Activated naive CD8-positive, alpha-beta T cell (primary cell): ENCODE data around the gene GPR156.
"Not testable (repeated sequence)": the region's sequence is repeated elsewhere in the genome, so short reads cannot be mapped to it uniquely, and the experiment has no call there.

Experiments
- H3K27ac Mint-ChIP-seq: one replicate; pipeline ENCODE4 v1.8.0; 2021; ENCODE audit warnings: mixed read lengths
- H3K27me3 Mint-ChIP-seq: one replicate; pipeline ENCODE4 v1.8.0; 2021; ENCODE audit warnings: mixed read lengths
- H3K36me3 Mint-ChIP-seq: one replicate; pipeline ENCODE4 v1.8.0; 2021; ENCODE audit warnings: mixed read lengths
- H3K4me1 Mint-ChIP-seq: one replicate; pipeline ENCODE4 v1.8.0; 2021; ENCODE audit warnings: low read depth, mixed read lengths
- H3K4me3 Mint-ChIP-seq: one replicate; pipeline ENCODE4 v1.8.0; 2021; ENCODE audit warnings: mild to moderate bottlenecking, mixed read lengths
- H3K9me3 Mint-ChIP-seq: one replicate; pipeline ENCODE4 v1.8.0; 2021; ENCODE audit warnings: low read depth, mixed read lengths

GPR156 gene

DNA sequence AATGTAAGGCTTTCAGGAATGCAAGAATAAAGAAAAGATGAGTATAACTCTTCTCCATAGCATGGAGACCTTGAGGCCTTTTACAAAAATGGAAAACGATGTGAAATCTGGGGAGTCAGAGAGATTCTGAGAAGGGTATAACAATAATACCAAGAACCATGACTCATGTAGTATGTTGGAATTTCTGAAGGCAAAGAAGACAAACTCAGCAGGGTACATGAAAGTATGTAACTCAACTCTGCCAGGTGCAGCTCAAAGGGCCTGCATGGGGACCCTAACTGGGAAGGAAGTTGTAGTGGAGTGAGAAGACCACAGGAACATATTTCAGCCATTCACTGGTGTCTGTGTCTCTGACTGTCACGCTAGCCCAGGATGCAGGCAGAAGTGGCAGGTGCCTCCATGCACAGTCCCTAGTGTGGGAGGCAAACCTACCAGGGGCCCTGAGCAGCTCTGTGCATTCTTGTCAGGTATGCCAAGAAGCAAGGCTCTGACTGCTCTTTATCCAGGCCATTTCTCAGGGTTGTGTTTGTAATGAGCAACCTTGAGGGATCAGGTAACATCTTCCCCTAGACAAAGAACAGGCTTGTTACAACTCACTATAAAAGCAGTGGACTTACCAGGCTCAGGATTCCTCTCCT lies 57.2 kb downstream of the GPR156 start:
- no peaks in the 10 kb centered on the region for H3K4me1 Mint-ChIP-seq
- H3K4me3 Mint-ChIP-seq: no peak overlapping the region
- peaks cover 11% of the 10 kb centered on the region for H3K27me3 Mint-ChIP-seq
- H3K36me3 Mint-ChIP-seq: no peaks in the 10 kb centered on the region
- no peak overlapping the region for H3K27ac Mint-ChIP-seq
- H3K9me3 Mint-ChIP-seq: no peaks in the 10 kb centered on the region

DNA sequence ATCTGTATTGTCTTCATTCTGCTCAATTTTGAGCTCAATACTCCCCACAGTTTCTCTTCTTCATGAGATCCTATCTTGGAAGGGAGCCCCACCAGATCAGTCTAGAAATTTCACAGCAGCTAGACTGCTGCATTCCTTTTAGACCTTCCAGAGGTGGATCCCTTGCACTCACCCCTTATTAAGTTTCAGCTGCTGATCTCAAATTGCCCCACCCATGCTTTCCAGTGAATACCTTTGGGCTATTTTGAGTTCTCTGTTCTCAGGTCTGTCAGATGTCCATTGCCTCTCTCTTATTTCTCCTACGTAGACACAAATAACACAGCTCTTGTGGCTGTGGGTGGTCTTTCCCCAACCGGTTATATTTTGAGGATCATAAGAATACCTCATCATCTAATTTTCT lies 60.8 kb downstream of the GPR156 start:
- Mint-ChIP-seq H3K4me3 (no peak overlapping the region), H3K27me3 (peaks cover 11% of the 10 kb centered on the region), H3K4me1 (no peaks in the 10 kb centered on the region), H3K9me3 (no peaks in the 10 kb centered on the region), H3K36me3 (peaks cover 5% of the 10 kb centered on the region), H3K27ac (no peak overlapping the region)

DNA sequence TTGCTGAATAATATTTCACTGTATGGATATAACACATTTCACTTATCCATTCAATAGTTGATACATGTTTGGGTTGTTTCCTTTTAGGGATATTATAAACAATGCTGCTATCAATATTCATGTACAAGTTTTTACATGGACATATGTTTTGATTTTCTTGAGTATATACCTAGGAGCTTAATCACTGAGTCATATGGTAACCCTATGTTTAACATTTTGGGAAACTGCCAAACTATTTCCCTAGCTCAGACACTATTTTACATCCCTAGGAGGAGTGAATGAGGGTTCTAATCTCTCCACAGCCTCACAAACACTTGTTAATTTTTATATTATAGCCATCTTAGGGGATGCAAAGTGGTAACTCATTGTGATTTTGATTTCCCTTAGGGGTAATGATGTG lies 66.0 kb downstream of the GPR156 start:
- Mint-ChIP-seq H3K9me3 (no peaks in the 10 kb centered on the region), H3K36me3 (peaks cover 5% of the 10 kb centered on the region), H3K4me1 (no peaks in the 10 kb centered on the region), H3K27ac (no peak overlapping the region), H3K27me3 (peaks cover 1% of the 10 kb centered on the region), H3K4me3 (no peak overlapping the region)

DNA sequence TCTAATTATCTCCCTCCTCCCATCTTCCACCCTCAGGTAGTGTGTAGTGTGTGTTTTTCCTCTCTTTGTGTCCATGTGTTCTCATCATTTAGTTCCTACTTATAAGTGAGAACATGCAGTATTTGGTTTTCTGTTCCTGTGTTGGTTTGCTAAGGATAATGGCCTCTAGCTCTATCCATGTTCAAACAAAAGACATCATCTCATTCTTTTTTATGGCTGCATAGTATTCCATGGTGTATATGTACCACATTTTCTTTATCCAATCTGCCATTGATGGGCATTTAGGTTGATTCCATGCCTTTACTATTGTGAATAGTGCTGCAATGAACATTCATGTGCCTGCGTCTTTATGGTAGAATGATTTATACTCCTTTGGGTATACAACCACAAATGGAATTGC lies 68.4 kb downstream of the GPR156 start:
- not testable (repeated sequence) for H3K4me3 Mint-ChIP-seq, H3K27ac Mint-ChIP-seq, H3K36me3 Mint-ChIP-seq, H3K27me3 Mint-ChIP-seq, H3K9me3 Mint-ChIP-seq, H3K4me1 Mint-ChIP-seq

DNA sequence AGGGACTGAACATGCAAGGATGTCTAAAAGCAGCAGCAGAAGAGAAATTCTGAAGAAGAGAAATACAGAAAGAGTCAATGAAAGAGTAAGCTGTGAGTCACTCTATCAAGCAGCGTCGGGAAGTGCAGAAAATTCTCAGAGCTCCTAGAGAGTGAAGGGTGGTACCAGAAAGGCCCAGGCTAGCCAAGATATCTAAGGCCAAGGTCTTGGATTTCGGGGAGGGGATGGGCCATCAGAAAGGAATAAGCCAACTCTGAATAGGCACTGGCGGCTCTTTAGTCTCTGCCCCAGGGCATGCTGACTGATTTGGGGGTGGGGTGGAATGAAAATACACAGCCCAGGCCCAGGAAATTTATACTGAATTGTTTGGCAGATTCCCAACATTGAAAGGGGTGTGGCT lies 70.8 kb downstream of the GPR156 start:
- Mint-ChIP-seq H3K9me3 (no peaks in the 10 kb centered on the region), H3K27ac (no peak overlapping the region), H3K4me1 (no peaks in the 10 kb centered on the region), H3K36me3 (no peaks in the 10 kb centered on the region), H3K4me3 (no peak overlapping the region), H3K27me3 (peaks cover 8% of the 10 kb centered on the region)

DNA sequence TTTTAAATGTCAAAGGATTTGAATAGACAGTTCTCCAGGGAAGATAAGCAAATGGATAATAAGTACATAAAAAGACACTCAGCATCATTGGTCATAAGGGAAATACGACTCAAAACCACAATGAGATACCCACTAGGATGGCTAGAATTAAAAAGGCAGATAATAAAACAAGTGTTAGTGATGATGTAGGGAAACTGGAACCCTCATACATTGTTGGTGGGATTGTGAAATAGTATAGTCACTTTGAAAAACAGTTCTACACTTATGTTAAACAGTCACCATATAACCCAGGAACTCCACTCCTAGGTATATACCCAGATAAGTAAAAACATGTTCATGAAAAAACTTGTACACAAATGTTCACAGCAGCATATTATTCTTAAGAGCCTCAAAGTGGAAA lies 72.5 kb downstream of the GPR156 start:
- Mint-ChIP-seq H3K4me1 (no peaks in the 10 kb centered on the region), H3K36me3 (no peaks in the 10 kb centered on the region), H3K27ac (no peak overlapping the region), H3K27me3 (peaks cover 10% of the 10 kb centered on the region), H3K4me3 (no peak overlapping the region), H3K9me3 (no peaks in the 10 kb centered on the region)

DNA sequence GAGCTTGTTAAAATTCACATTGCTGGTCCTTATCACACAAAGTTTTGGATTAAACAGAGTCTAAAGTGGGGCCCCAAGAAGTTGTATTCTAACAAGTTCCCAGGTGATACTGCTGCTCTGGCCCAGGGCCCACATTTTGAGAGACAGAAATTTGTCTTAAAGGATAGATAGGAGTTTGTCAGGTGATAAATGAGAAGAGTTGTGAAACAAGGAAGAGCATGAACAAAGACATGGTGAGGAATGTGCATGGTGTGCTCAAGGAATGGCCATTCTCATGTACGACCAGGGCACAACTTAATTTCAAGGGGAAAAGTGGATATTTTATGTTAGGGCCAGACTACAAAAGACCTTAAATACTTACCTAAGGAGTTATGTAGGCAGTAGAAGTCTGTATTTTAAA lies 75.6 kb downstream of the GPR156 start:
- Mint-ChIP-seq H3K36me3 (no peaks in the 10 kb centered on the region), H3K27me3 (peaks cover 11% of the 10 kb centered on the region), H3K4me3 (no peak overlapping the region), H3K27ac (no peak overlapping the region), H3K4me1 (no peaks in the 10 kb centered on the region), H3K9me3 (no peaks in the 10 kb centered on the region)

DNA sequence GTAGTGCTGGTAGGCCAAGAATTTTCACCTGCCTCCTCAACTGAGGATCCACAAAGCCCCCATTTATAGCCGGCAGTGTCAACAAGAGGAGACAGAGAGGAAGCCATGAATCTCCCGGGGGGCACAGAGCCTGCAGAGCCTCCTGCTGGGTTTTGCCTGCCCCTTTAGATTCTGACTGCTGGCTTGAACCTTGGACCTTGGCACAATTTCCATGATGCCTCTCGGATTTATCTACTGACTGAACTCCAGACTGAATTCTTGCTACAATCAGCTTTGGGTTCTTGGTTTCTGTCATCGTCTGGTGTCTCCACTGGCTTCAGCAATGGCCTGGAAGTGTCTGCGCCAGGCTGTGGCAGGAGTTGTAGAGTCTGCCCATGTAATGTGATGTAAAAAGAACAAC lies 80.7 kb downstream of the GPR156 start:
- peaks cover 4% of the 10 kb centered on the region for H3K27me3 Mint-ChIP-seq
- no peaks in the 10 kb centered on the region for H3K9me3 Mint-ChIP-seq
- no peak overlapping the region for H3K4me3 Mint-ChIP-seq

DNA sequence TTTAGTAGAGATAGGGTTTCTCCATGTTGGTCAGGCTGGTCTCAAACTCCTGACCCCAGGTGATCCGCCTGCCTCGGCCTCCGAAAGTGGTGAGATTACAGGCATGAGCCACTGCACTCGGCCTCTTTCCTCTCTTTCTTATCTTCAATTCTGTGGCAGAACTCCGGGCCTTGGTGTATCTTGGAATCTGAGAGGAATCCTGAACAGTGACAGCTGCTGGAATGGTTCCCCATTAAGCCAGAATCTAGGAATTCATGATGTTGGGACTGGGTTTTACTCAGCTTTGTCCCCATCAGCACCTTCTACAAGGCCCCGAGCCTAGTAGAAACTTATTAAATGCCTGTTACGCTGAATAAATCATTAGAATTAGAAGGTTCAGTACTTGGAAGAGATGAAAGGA lies 81.4 kb downstream of the GPR156 start:
- Mint-ChIP-seq H3K4me3 (no peak overlapping the region), H3K4me1 (no peaks in the 10 kb centered on the region), H3K27ac (no peak overlapping the region), H3K36me3 (no peaks in the 10 kb centered on the region), H3K9me3 (no peaks in the 10 kb centered on the region), H3K27me3 (peaks cover 3% of the 10 kb centered on the region)

More for the DNA sequence above, 80.7 kb downstream of the GPR156 start:
- H3K27ac Mint-ChIP-seq: no peak overlapping the region
- no peaks in the 10 kb centered on the region for H3K4me1 Mint-ChIP-seq
- H3K36me3 Mint-ChIP-seq: no peaks in the 10 kb centered on the region

DNA sequence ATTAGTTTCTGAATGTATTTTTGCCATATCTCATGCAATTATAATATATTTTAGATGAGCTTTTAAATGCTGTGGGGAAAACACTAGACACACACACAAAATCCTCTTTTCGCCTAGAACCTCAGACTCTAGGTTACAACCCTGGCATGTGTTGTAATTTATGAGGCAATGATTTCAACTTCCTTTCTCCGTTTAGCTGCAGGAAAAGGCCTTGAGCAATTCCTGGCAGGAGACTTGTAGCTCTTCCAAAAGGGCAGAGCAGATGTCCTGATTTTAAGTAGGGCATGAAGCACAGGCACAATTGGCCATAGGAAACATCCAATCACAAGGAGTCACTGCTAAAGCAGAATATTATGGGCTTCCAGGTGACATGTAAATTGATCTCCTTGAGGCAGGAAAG lies 82.0 kb downstream of the GPR156 start:
- Mint-ChIP-seq H3K36me3 (no peaks in the 10 kb centered on the region), H3K27me3 (peaks cover 1% of the 10 kb centered on the region), H3K9me3 (no peaks in the 10 kb centered on the region), H3K27ac (no peak overlapping the region), H3K4me1 (no peaks in the 10 kb centered on the region), H3K4me3 (no peak overlapping the region)

DNA sequence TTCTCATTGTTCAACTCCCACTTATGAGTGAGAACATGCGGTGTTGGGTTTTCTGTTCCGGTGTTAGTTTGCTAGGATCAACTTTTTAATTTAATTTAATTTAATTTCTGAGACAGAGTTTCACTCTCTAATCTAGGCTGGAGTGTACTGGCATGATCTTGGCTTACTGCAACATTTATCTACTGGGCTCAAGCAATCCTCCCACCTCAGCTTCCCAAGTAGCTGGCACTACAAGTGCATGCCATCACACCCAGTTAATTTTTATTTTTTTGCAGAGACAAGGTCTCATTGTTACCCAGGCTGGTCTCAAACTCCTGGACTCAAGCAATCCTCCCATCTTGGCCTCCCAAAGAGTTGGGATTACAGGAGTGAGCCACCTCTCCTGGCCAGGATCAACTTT lies 82.7 kb downstream of the GPR156 start:
- H3K36me3 Mint-ChIP-seq: no peaks in the 10 kb centered on the region
- H3K4me3 Mint-ChIP-seq: no peak overlapping the region
- no peaks in the 10 kb centered on the region for H3K4me1 Mint-ChIP-seq
- no peaks in the 10 kb centered on the region for H3K9me3 Mint-ChIP-seq
- H3K27me3 Mint-ChIP-seq: peaks cover 1% of the 10 kb centered on the region
- H3K27ac Mint-ChIP-seq: no peak overlapping the region

DNA sequence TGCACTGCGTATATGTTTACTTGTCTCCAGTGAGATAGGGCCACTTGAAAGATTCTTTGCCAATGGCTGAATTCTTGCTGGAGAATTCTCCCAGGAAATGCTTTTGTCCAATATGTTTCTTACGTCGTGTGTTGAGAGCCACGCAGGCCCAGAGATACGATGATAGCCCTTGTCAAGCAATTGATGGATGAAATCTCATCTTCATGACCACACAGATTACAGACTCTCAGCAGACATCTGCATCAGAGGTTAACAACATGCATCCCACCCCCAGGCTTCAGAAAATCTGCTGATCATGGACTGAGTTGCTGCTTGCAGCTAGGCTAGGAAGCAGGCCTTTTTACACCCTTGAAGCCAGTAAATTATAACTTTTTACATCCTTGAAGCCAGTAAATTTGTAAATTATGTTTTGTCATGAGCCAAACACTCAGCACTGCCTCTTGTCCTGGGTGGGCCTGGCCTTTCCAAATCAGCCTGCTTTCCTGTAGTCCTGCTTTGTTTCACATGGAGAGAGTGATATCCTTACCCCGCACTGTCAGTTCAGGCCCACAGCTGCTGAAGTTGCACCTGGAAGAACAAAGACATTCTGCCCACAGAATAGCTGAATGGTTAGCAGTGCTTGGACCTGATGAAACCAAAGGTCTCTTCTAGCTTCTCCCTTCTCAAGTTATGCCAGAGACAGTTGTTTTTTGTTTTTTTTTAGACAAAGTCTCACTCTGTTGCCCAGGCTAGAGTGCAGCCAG lies 84.4 kb downstream of the GPR156 start:
- Mint-ChIP-seq H3K27me3 (no peaks in the 10 kb centered on the region), H3K9me3 (no peaks in the 10 kb centered on the region), H3K4me1 (no peaks in the 10 kb centered on the region), H3K27ac (no peak overlapping the region), H3K36me3 (no peaks in the 10 kb centered on the region), H3K4me3 (no peak overlapping the region)

DNA sequence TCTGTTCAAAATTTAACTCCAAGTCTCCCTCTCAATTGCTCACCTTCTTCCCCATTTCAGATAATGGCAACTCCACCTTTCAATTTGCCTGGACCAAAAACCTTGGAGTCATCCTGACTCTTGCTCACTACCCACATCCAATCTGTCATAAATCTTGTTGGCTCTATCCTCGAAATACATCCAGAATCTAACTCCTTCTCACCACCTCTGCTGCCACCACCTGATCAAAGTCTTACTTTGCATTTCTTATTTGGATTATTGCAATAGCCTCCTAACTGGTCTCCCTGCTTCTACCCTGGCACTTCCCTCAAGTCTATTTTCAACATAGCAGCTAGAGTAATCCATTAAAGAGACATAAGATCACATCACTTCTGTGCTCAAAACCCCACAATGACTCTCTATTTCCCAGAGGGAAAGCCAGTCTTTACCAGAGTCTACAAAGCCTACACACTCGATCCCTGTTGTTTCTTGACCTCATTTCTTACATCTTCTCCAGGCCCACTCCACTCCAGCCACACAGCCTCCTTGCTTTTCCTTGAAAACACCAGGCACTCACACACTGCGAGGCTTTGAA lies 86.6 kb downstream of the GPR156 start:
- H3K27ac Mint-ChIP-seq: no peak overlapping the region
- no peak overlapping the region for H3K4me3 Mint-ChIP-seq
- H3K4me1 Mint-ChIP-seq: no peaks in the 10 kb centered on the region
- no peaks in the 10 kb centered on the region for H3K9me3 Mint-ChIP-seq
- no peaks in the 10 kb centered on the region for H3K27me3 Mint-ChIP-seq
- H3K36me3 Mint-ChIP-seq: no peaks in the 10 kb centered on the region

DNA sequence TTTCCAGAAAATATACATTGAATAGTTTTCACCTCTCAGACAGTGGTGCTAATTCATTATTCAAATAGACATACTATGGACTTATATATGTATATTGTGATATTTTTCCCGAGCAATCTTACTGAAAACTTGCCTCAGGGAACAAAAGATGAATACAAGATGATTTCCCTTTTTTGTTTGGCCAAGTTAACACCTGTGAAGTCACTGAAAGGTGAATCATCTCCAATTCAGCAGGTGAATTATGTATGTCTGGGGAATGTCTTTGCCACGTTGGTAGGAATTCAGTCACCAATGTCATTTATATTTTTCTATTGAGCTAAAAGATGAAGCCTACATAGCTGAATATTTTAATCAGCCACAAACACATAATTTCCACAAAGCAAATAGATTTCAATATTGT lies 88.2 kb downstream of the GPR156 start:
- Mint-ChIP-seq H3K9me3 (no peaks in the 10 kb centered on the region), H3K27ac (no peak overlapping the region), H3K4me3 (no peak overlapping the region), H3K4me1 (no peaks in the 10 kb centered on the region), H3K36me3 (no peaks in the 10 kb centered on the region), H3K27me3 (no peaks in the 10 kb centered on the region)

DNA sequence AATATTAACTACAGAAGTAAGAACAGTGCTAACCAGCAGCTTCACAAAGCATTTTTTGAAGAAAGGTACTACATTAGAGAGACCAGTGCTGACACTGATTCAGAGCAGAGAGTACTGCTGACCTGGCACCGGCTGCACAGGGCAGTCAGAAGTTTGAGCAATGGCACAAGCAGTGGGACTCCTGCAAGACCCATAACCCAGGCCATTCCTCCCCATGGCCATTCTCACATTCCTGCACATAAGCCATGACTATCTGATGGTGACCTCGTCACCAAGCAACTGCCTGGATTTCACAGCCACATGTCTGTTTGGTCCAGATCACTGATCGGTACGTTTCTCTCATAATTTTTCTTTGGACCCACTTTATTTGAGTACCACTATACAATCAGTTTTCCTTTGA lies 88.7 kb downstream of the GPR156 start:
- no peaks in the 10 kb centered on the region for H3K4me1 Mint-ChIP-seq
- no peak overlapping the region for H3K27ac Mint-ChIP-seq
- no peaks in the 10 kb centered on the region for H3K9me3 Mint-ChIP-seq
- H3K27me3 Mint-ChIP-seq: no peaks in the 10 kb centered on the region
- no peak overlapping the region for H3K4me3 Mint-ChIP-seq
- no peaks in the 10 kb centered on the region for H3K36me3 Mint-ChIP-seq

DNA sequence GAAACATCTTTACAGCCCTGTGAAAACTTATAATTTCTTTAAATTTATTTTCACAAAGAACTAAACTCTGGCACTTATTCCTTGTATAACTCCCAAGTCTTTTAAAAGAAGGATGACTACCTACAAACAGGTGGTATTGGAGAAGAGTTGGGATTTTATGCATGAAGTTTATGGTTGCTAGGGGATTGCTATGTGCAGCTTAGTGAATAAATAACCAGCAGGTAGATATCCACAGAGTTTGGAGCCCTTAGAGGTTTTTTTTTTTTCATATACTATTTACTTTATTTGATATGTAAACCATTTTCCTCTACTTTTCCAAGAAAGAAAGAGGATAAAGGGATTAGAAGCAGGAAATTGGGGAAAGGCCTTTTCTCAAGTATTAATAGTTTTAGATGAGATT lies 91.5 kb downstream of the GPR156 start:
- H3K36me3 Mint-ChIP-seq: no peaks in the 10 kb centered on the region

More for the DNA sequence above, 91.5 kb downstream of the GPR156 start:
- Mint-ChIP-seq H3K4me3 (no peak overlapping the region), H3K4me1 (no peaks in the 10 kb centered on the region), H3K27me3 (no peaks in the 10 kb centered on the region), H3K27ac (no peak overlapping the region), H3K9me3 (no peaks in the 10 kb centered on the region)
